Stimulated activated CD4-positive, alpha-beta T cell treated with anti-CD3 and anti-CD28 coated beads, Interleukin-4, amount 100 ng/mL, for 1 hour (primary cell): ENCODE data around the gene ANKRD34C.

Source experiments
- DNase-seq: peaks from one replicate; pipeline ENCODE4 v3.0.0-alpha.2; 2020

Gene ANKRD34C

DNA sequence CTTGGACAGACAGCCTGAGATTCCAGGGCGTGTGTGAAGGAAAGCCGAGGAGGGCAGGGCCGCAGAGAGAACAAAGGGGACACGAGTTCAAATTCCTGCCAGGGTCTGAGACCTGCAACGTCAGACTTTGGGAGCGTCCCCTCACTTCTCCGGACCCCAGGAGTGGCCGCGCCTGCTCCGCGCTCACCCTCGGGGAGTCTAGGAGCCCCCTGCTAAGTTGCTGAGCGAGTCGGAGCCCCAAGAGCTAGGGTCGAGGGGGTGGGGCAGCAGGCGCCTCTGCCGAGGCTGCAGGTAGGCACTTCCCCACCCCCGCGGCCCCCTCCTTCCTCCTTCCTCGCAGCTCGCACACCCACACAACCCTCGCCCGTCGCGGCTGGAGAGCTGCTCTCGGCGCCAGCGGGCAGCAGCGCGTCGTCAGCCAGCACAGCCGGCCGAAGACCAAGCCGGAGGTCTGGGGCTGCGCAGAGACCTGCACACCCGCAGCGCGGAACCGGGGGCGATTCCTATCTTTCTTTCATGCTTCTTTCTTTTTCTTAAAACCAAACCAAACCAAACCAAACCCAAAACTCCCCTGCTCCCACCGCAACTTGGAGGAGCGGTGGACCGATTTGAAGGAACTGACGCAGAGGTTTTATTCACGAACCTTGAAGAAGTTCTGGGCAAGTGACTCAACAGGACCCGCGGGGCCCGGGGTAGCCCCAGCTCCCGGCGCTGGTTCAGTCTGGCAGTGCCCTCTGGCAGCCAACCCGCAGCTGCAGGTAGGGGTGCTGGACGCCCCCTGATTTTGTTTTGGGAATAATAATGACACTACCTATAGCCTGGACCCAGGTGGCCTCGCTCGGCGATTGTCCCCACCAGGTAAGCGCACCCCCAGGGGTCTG is at the start of gene ANKRD34C:
Gene ANKRD34C, plus strand, starts transcription at position 352 of the 881 bp plus-strand sequence. CDS start 10,563 bp downstream, outside the sequence.
- DNase-seq: no peak

DNA sequence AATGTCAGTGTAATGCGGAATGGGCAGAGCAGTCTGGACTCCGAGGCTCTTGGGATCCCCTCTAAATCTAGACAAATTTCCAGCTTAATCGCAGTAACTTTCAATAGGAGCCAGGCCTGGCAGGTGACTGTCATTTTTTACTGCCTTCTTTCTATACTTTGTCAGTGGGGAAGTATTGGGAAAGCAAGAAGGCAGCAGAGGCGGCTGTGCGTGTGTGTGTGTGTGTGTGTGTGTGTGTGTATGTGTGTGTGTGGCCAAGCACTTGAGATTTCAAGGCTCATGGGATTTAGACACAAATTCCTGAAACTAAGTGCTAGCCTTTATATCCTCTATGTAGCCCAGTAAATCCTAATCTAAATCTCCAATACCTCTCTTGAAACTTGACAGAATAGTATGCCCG is 49.3 kb upstream of the ANKRD34C start:
- no peak for DNase-seq

DNA sequence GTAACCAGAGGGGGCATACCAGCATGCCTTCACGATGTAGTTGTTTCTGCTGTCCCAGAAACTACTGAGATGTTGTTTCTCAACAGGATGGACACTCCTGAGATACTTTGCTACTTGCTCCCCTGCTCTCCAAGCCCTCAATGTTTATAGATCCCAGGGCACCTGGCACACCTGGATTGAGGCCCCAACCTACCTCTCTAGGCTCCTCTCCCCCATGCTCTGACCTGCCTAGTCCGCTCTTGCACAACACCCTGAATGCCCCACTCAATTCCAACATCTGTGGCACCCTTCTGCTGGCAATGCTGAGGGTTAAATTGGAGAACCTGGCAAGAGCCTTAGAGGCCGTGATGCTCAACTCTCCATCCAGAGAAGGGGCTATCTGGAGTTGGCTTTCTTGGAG is 42.5 kb upstream of the ANKRD34C start:
- no peak for DNase-seq

DNA sequence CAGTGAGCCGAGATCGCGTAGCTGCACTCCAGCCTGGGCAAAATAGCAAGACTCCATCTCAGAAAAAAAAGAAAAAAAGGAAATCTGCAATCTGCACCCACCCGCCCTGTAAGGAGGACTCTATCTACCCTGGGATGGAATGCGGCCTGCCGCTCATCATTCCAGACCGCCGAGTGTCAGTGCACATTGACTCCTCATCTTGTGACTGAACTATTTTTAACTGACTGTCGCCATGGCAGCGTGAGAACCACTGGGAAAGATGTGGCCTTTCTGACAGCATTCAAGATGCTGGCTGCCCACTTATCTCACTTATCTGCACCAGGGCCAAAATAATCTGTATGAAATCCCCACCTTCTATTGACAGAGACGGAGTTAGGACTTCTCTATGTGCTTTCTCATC is 38.8 kb upstream of the ANKRD34C start:
- no peak for DNase-seq

GRCh38 chr15:79244876-79245275 is 37.6 kb upstream of the ANKRD34C start:
- no peak for DNase-seq

GRCh38 chr15:79248183-79248582 is 34.3 kb upstream of the ANKRD34C start:
- DNase-seq: no peak

DNA sequence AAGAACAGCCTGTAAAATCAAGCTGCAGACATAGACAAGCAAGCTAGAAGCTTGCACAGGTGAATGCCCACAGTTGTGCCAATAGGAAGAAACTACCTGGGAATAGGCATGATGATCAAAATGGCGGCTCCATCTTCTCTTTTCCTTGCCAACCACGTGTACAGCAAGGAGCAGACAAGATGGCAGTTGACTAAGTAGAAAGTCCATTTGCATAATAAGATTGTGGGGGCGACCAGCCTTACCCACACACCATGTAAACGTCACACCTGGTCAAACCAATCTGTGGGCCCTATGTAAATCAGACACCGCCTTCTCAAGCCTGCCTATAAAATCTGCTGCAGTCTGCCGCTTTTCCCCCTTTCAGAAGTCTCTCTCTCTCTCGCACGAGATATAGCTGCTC is 25.1 kb upstream of the ANKRD34C start:
- DNase-seq: no peak

DNA sequence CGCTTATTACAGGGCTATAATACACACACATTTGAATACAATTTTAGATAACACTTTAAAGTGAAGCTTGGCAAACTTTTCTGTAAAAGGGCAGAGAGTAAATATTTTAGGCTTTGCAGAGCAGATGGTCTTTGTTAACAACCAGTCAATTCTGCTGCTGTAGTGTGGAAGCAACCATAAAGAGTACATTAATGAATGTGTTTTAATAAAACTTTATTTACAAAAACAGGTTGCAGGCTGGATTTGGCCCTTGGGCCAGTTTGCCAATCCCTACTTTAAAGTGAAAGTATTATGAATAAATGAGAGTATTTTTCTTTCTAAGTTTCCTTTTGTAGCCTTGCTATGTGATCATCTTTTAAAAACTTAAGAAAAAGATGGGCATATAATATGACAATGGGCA is 20.7 kb upstream of the ANKRD34C start:
- DNase-seq: no peak

- DNase-seq: no peak
Observed at GRCh38 chr15:79265167-79265566, 17.4 kb upstream of the ANKRD34C start.

DNA sequence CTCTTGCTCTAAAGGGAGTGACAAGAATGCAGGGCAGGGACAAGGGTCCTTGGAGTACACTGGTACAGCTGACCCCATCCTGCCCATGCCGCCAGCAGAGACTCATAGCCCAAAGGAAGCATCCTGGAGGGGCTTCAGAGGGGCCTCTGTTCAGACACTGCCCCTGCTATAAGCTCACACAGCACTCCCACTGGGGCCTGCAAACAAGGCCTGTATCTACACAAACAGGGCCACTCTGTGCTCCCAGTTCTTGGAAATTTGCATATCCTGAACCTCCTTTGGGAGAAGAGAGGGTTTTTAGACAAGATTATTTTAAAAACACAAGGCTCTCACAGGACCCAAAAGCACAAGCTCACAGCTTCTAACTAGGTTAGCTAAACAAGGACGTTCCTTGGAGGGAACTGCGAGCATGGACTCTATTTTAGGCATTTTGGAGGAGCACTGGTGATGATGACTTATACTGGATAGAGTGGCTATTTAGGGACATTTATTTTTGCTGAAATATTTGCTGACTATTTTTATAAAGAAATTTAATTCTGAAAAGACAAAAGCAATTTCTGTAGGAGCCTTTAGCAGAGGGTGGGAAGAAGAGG is 16.4 kb upstream of the ANKRD34C start:
- DNase-seq: no peak

- peak; percentile 40 for DNase-seq
Observed at GRCh38 chr15:79283252-79284048, 928 bp downstream of the ANKRD34C start.

DNA sequence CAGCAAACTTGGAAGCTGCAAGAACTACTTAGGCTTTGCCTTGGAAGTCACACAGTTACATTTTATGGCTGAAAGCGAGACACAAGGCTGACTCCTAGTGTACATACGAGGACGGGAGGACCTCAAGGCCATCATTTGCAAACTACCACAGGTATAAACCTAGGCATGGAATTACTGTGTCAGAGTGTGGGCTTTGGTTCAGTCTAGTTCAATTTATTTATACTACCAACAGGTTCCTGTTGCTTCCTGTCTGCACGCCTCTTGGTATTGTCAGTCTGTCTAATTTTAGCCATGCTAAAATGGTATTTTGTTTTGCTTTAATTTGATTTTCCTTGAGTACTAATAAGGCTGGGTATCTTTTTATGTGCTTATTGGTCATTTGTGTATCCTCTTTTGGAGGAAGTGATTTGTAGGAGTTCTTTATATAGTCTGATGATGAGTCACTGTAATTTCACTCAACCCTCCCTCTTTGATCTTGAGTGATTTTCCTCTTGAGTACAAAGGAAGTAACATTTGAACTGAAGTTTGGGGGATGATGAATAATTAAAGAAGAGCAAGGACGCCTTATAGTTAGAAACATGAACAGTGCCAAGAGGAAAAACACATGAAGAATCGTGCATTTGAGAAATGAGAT is 8.2 kb downstream of the ANKRD34C start:
- DNase-seq: no peak

DNA sequence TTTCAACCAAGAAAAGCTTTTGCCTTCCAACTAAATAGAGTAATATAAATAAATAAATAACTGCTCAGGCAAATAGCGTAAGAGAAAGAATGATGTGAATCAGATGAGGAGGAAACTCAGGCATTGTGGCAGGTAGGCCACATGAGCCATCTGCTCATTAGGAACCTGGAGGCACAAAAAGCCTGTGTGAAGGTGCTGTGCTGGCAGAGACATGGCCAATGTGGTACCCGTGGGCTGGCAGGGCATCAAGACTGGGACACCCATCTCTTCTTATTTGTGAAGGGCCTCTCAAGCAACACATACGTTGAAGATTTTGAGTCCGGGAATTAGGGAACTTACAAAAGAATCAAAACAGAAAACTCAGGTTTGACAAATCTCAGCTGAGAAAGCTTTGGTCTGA is 9.5 kb downstream of the ANKRD34C start:
- no peak for DNase-seq

- no peak for DNase-seq
Observed at GRCh38 chr15:79294075-79294474, 11.6 kb downstream of the ANKRD34C start.

- DNase-seq: no peak
Observed at GRCh38 chr15:79296583-79296982, 14.1 kb downstream of the ANKRD34C start.

DNA sequence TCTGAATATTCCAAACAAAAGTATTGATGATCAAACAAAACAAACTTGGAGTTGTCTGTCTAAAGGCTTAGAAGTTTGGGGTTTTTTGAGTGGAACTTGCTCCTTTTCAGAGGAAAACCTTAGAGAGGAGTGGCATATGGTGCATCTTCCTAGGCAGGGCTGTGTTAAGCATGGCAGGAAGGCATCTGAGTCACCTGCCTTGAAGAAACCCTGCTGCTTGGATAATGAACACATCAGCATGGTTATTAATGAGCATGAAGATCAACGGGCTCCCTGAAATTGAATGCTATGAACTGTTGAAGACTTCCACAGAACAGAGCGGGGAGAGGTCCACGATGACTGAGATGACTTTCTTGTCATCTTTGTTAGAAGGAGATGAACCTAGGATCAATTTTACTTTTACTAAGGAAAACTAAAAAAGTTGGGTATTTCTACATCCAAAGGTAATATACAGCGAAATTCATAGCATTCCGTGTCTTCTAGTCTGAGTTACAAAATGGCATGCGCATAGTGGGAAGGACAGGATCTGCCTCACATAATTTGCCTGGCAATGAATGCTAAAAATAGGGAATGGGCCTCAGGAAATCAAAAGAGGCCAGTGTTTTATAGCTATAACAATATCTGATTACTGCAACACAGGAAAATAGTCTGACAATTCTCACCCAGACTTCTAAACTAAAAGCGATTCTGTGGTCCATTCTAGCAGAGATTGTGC is 16.8 kb downstream of the ANKRD34C start:
- no peak for DNase-seq

DNA sequence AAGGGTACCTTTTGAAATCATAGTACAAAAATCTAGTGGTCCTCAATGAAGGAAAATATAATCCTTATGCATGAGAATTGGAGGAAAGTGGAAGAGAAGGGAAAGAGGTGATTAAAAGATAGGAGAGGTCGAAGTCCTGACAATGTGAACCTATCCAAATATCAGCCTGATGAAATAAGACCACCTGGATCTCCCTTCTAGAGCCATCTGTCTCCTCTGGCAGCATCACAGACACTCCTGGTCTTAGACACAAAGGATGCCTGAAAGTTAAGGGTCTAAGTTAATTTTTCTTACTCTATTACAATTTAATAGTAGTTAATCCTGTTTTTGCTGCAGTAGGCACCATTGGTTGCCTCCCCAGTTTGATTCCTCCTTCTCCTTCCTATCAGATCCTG is 17.3 kb downstream of the ANKRD34C start:
- no peak for DNase-seq

DNA sequence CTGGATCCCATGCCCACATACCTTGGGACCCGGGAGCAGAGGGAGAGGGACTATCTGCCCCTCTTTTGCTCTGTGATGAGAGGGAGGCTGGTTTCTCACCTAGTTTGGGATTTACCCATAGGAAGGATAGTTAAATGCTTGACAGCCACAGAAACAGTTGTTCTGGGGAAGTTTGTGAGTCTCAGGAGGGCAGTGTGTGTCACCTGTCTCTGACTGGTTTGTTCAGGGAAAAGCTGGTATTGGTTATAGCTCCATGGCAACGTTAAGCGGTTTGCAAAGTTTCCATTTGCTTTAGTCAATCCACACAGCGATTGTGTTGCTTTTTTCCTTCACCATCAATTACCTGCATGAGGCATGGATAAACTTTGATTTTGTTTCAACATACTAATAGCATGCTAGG is 24.7 kb downstream of the ANKRD34C start:
- no peak for DNase-seq

DNA sequence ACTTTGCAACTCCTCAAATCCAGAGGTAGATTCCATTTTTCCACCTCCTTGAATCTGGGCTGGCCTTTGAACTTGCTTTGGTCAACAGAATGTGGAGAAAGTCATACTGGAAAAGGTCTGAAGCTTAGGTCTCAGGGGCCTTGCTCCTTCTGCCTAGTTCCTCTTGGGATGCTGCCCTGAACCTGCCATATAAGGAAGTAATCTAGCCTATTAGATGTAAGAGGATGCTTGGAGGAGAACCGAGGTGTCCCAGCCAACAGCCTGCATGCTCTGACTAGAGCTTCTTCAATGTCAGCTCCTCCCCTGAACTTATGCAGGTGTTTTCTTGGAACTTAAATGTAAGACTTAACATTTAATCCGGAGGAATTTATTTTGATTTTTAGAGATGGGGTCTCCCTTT is 26.4 kb downstream of the ANKRD34C start:
- DNase-seq: no peak

- DNase-seq: no peak
Observed at GRCh38 chr15:79310612-79310984, 28.1 kb downstream of the ANKRD34C start.

DNA sequence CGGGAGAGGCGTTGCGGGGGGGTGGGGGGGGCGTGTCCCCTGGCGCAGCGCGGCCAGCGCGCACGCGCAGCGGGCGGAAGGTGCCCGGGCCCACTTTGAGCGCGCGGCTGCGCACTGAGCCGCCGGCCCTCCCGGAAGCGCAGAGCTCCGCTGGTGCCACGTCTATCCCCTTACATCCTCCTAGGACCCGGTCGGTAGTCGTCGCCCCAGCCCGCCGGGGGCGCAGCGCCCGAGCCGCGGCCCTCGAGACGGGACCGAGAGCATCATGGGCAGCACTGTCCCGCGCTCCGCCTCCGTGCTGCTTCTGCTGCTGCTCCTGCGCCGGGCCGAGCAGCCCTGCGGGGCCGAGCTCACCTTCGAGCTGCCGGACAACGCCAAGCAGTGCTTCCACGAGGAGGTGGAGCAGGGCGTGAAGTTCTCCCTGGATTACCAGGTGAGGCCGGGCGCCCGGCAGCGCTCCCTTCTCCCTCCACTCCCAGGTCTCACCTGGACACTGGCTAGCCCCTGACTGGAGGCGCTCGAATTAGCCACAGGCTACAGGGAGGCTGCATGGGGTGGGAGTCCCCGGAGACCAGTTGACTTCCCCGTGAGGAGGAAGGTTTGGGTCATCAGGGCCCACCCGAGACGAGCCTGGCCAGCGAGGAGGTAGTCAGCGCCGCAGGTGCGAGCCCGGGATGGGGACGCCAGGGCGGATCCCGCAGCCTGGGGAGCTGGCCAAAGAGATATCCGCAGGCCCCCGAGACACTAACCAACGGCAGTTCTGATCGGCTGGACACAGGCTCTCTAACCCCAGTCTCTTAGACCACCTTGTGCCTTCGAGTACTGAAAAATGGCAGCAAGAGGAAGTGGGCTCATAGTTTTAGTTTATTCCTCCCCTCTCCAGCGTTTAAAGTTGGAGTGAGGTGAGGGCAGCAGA is 28.7 kb downstream of the ANKRD34C start, which contains the start of gene TMED3:
Gene TMED3, plus strand, starts transcription at position 128 of the 916 bp plus-strand sequence. Its CDS starts 138 bp downstream, at position 266.
- peak; percentile 82 for DNase-seq
